Measurements from ENCODE around the gene ANK3. TPM values are rescaled to one million over a fixed set of nuclear protein-coding genes. Genes with fewer than 3 reads are reported as not detected.
A peak's percentile ranks its signal among the peaks of the same experiment; 100 is the strongest.

Gene ANK3
- total RNA-seq, 1 donor, result 248 TPM

DNA sequence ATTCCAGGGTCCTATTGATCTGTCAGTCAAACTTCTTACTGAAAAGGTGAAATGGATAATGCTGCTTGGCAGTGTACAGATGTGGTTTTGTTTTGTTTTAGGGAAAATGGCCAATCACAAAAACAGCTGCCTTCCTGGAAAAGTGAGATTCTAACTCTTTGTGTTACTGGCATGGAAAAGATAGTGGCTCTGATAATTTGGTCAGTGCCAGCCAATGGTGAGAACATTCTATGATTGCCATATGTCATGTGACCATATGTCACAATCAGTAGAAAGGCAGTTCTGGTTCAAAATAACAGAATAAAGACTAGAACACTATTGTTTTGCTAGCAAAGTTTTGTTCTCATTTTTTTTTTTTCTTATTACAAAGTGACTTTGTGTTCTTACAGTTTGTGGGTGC is 344.1 kb downstream of the ANK3 start:
- TF ChIP-seq, protein P1, sequence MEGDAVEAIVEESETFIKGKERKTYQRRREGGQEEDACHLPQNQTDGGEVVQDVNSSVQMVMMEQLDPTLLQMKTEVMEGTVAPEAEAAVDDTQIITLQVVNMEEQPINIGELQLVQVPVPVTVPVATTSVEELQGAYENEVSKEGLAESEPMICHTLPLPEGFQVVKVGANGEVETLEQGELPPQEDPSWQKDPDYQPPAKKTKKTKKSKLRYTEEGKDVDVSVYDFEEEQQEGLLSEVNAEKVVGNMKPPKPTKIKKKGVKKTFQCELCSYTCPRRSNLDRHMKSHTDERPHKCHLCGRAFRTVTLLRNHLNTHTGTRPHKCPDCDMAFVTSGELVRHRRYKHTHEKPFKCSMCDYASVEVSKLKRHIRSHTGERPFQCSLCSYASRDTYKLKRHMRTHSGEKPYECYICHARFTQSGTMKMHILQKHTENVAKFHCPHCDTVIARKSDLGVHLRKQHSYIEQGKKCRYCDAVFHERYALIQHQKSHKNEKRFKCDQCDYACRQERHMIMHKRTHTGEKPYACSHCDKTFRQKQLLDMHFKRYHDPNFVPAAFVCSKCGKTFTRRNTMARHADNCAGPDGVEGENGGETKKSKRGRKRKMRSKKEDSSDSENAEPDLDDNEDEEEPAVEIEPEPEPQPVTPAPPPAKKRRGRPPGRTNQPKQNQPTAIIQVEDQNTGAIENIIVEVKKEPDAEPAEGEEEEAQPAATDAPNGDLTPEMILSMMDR (IDR thresholded peaks at IDR 0.05; ENCODE audit: insufficient read depth, low read length), result no peak
- DNase-seq (ENCODE audit: low read depth), result no peak
- no peak overlapping the region for H3K4me3 ChIP-seq (ENCODE audit: low read depth, low read length)

DNA sequence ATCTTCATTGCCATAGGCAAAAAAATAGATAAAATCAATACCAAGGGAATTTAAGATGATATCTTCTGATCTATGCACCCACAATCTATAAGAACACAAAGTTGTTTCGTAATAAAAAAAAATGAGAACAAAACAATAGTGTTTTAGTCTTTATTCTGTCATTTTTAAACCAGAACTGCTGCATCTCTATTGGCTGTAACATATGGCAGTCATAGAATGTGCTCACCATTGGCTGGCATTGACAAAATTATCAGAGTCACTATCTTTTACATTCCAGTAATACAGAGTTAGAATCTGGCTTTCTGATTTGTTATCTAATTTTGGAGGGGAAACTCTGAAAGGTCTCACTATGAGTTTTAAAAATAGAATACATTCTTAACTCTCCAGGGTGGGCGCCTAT is 344.7 kb downstream of the ANK3 start:
- H3K4me3 ChIP-seq (ENCODE audit: low read depth, low read length), result no peak overlapping the region
- DNase-seq (ENCODE audit: low read depth), result peak; percentile 37
- TF ChIP-seq, protein P1 (IDR thresholded peaks at IDR 0.05; ENCODE audit: insufficient read depth, low read length), result no peak

- peak; percentile 65 for DNase-seq (ENCODE audit: low read depth)
- H3K4me3 ChIP-seq (ENCODE audit: low read depth, low read length), result no peak overlapping the region
- TF ChIP-seq, protein P1 (IDR thresholded peaks at IDR 0.05; ENCODE audit: insufficient read depth, low read length), result no peak
Measured at GRCh38 chr10:60044242-60044641, 345.4 kb downstream of the ANK3 start.

DNA sequence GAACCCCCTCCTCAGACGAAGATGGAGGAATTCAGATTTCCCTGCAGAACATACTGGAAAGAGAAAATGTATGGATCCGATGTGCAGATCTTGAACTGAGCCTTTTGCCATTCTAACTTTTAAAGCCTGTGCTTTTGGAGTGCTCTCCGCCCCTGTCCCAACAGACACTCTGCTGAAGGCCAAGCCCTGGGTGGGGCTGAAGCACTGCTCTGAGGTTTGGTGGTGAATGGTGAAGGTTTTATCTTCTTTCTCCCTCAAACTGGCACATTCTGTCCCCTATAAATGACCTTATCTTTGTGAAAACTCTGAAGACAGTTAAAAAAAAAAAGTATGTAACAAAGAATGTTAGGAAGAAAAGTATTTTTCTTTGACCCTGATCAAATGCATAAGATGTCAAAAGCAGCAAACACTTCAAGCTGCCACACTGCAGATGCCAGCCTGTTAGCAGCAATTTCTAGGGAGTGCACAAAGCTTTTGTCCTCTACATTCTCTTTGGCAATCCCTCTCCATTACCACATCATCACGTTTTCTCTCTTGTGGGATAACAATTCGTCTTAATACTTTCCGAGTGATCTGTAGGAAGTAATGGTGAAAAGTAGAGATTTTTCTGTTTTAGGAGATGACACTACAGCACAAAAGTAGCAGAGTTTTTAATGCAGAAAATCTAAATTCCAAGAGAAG is 346.0 kb downstream of the ANK3 start:
- TF ChIP-seq, protein P1 (IDR thresholded peaks at IDR 0.05; ENCODE audit: insufficient read depth, low read length), result no peak

DNA sequence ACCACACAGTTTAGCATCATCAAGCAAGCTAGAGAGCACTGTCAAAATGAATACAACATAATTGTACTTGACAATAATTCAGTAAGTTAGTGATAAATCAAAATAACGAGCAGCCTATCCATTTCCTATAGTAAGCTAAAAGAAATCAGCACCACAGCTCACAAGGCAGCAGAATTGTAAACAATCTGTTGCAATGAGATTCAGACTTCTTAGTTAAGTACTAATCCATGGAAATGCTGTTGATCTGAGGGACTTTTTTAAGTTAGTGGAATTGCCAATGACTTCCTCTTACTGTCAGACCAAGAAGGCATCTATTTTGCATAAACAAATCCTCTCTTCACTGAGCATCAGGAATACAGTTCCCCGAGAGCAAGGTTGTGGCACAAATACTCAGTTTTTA is 346.8 kb downstream of the ANK3 start:
- no peak overlapping the region for H3K4me3 ChIP-seq (ENCODE audit: low read depth, low read length)
- no peak for DNase-seq (ENCODE audit: low read depth)
- TF ChIP-seq, protein P1 (IDR thresholded peaks at IDR 0.05; ENCODE audit: insufficient read depth, low read length), result no peak

More for the DNA sequence above, 346.0 kb downstream of the ANK3 start:
- no peak overlapping the region for H3K4me3 ChIP-seq (ENCODE audit: low read depth, low read length)
- no peak for DNase-seq (ENCODE audit: low read depth)

- no peak for DNase-seq (ENCODE audit: low read depth)
- no peak overlapping the region for H3K4me3 ChIP-seq (ENCODE audit: low read depth, low read length)
- TF ChIP-seq, protein P1 (IDR thresholded peaks at IDR 0.05; ENCODE audit: insufficient read depth, low read length), result no peak
Measured at GRCh38 chr10:60042262-60042661, 347.4 kb downstream of the ANK3 start.
